Spleen (tissue), 7 donors: ENCODE data around the gene PPM1N.

ENCODE experiments used
- CTCF ChIP-seq, 11 experiments: fragments of 200-600 bp in 7 of 11; fragments of 450-650 bp in 4 of 11; sonication (generic) in 4 of 11; IDR thresholded peaks in 8 of 11; conservative IDR thresholded peaks in 3 of 11; 1 replicate in 7 of 11; 2 replicates in 4 of 11; pipeline versions ENCODE4 v1.4.0 to v1.8.0; 2016 to 2021; ENCODE audit warnings: antibody characterized with exemption in 11 of 11, inconsistent platforms in 4 of 11, mild to moderate bottlenecking in 1 of 11
- POLR2A ChIP-seq, 3 donors: fragments of 450-650 bp; IDR thresholded peaks; one replicate each; pipeline ENCODE4 v1.5.1; 2017; ENCODE audit warnings: antibody characterized with exemption in 3 of 3, mild to moderate bottlenecking in 1 of 3
- donor health status: DM: no; HTN: no; CAD: no; lungs with moderate emphysema.
- donor health status: DM: no; HTN: no; CAD: no.
- donor health status: DM: no; HTN: no; CAD: no.

- no peak for TF ChIP-seq CTCF (IDR thresholded peaks at IDR 0.05 in 8 of 11, conservative IDR thresholded peaks at IDR 0.05 in 3 of 11)
- no peak for TF ChIP-seq POLR2A (IDR thresholded peaks at IDR 0.05)
These were observed 33.3 kb upstream of the PPM1N start for GRCh38 chr19:45464852-45465441.
